ENCODE data around the gene SMIM7. TPM values are rescaled to one million over a fixed set of nuclear protein-coding genes. Genes with fewer than 3 reads are reported as not detected.

The SMIM7 gene
- total RNA-seq, 2 donors from 2014 or later, result 40.5 to 96.2 TPM

DNA sequence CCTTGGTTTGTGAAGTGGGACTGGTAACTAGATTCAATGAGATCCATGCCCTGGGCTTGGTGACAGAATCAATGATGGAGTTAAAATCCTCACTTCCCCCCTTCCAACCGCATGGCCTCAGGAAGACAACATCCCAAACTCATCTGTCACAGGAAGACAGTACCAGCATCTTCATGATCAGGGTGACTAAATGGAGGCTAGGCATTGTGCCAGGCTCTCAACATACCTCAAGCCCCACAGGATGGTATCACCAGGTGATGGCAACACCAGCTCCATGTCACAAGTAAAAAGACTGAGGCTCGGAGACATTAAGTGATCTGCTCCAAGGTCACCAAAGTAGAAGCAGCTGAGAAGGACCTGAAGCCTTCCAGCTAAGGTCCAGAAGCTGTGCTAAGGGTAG lies 46.1 kb downstream of the SMIM7 start:
- WGBS, 2 donors, result 69 to 94% methylated on average over 1 to 2 of the region's 2 CpGs
- no peak for TF ChIP-seq POLR2A (IDR thresholded peaks at IDR 0.05)
- no peak for TF ChIP-seq CTCF (IDR thresholded peaks at IDR 0.05)
- no peaks in the 10 kb centered on the region for H3K27me3 ChIP-seq
- no peak for ATAC-seq
- no peaks in the 10 kb centered on the region for H3K36me3 ChIP-seq (replicated peaks in 1 of 2; ENCODE audit: insufficient read depth in 1 of 2, low read depth in 2 of 2)
- DNase-seq, result no peak
- intact Hi-C loops (cut with DNase I), result no loop called here
- no peak overlapping the region for H3K27ac ChIP-seq
- peaks cover 53% of the 10 kb centered on the region for H3K4me1 ChIP-seq
- H3K4me3 ChIP-seq, result no peak overlapping the region
- no peaks in the 10 kb centered on the region for H3K9me3 ChIP-seq

DNA sequence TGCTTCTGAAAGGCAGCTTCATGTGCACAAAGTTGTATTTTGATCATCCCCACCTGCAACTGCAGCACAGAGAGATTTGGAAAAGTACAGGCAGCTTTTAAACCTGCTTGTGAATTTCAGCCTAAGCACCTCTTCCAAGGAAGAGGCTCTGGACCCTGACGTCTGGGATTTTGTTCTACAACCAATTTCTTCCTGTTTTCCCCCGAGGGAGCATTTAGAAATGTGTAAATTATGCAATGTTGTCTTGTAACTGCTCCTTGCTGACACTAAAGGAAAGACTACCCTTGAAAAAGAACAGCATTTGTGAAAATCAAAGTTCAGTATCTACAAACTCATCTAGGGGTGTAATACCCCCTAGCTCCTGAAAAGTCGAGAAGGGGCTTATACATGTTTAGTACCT lies 47.3 kb downstream of the SMIM7 start:
- peaks cover 61% of the 10 kb centered on the region for H3K4me1 ChIP-seq
- H3K27ac ChIP-seq, result peak overlapping the region; percentile 28 to 57 (median 47)
- H3K4me3 ChIP-seq, result no peak overlapping the region
- intact Hi-C loops (cut with DNase I), result no loop called here
- H3K27me3 ChIP-seq, result no peaks in the 10 kb centered on the region
- ATAC-seq (no peak), DNase-seq (no peak)
- H3K9me3 ChIP-seq, result no peaks in the 10 kb centered on the region
- TF ChIP-seq POLR2A (IDR thresholded peaks at IDR 0.05) (no peak), CTCF (IDR thresholded peaks at IDR 0.05) (no peak)
- WGBS, 2 donors, result 37 to 42% methylated on average over 3 of the region's 3 CpGs
- H3K36me3 ChIP-seq (replicated peaks in 1 of 2; ENCODE audit: insufficient read depth in 1 of 2, low read depth in 2 of 2), result no peaks in the 10 kb centered on the region

DNA sequence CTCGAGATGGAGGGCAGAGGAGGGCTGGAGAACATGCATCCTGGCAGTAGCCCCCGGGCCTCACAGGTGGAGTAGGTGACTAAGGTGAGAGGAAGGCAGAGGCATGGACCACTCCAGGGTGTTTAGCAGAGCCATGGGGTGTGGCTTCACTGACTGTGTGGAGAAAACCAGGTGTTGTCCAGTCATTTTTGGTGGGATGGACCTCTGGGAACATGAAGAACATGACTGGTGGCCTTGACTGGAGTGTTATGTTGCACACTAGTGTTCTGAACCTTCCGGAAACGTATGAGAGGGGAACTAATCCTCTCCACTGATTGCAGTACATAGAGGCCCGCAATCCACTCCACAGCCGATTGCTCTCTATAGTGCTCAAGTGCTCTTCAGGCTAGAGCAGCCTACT lies 48.8 kb downstream of the SMIM7 start:
- 87 to 88% methylated on average over 6 of the region's 6 CpGs for WGBS, 2 donors
- Histone ChIP-seq H3K27ac (peak overlapping the region in 1 of 4 donors; percentile 52), H3K9me3 (no peaks in the 10 kb centered on the region), H3K4me3 (no peak overlapping the region), H3K36me3 (replicated peaks in 1 of 2; ENCODE audit: insufficient read depth in 1 of 2, low read depth in 2 of 2) (no peaks in the 10 kb centered on the region), H3K27me3 (no peaks in the 10 kb centered on the region), H3K4me1 (peaks cover 68% of the 10 kb centered on the region)
- intact Hi-C loops (cut with DNase I), result no loop called here
- DNase-seq (no peak), ATAC-seq (no peak)
- TF ChIP-seq POLR2A (IDR thresholded peaks at IDR 0.05) (no peak), CTCF (IDR thresholded peaks at IDR 0.05) (no peak)

DNA sequence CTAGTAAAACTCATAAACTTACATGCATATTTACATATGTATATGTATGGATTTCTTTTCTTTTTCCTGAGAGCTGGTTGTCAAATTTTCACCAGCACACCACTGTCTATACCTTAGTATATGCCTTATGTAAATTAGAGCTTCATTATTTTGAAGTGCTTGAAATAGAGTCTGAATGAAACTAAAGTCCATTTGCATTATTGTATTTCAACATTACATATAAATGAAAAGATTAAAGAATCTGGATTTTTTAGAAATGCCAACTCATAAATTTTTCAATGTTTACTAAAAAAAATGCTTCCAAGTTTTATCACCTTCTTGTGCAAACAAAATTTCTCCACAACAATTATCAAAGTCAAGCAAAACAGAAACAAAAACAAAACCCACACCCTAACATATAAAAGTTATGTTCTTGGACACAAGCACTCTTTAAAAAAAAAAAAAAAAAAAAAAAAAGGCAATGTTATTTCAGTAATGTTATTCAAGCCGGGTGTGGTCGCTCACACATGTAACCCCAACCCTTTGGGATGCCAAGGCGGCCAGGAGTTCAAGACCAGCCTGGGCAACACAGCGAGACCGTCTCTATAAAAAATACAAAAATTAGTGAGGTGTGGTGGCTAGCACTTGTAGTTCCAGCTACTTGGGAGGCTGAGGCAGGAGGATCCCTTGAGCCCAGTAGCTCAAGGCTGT lies 50.3 kb downstream of the SMIM7 start:
- no peak for DNase-seq
- Histone ChIP-seq H3K4me1 (peaks cover 70% of the 10 kb centered on the region), H3K4me3 (no peak overlapping the region), H3K9me3 (no peaks in the 10 kb centered on the region), H3K27ac (peak overlapping the region in 1 of 4 donors; percentile 80), H3K27me3 (no peaks in the 10 kb centered on the region), H3K36me3 (replicated peaks in 1 of 2; ENCODE audit: insufficient read depth in 1 of 2, low read depth in 2 of 2) (no peaks in the 10 kb centered on the region)
- 83% methylated on average over 5 of the region's 5 CpGs for WGBS, 2 donors
- intact Hi-C loops (cut with DNase I), result no loop called here
- ATAC-seq, result no peak
- TF ChIP-seq POLR2A (IDR thresholded peaks at IDR 0.05) (no peak), CTCF (IDR thresholded peaks at IDR 0.05) (no peak)

- peak overlapping the region; percentile 76 to 92 (median 80) for H3K27ac ChIP-seq
- no peak overlapping the region for H3K4me3 ChIP-seq
- intact Hi-C loops (cut with DNase I), result no loop called here
- TF ChIP-seq CTCF (IDR thresholded peaks at IDR 0.05), result no peak
- TF ChIP-seq POLR2A (IDR thresholded peaks at IDR 0.05), result no peak
- H3K27me3 ChIP-seq, result no peaks in the 10 kb centered on the region
- no peaks in the 10 kb centered on the region for H3K9me3 ChIP-seq
- H3K36me3 ChIP-seq (replicated peaks in 1 of 2; ENCODE audit: insufficient read depth in 1 of 2, low read depth in 2 of 2), result no peaks in the 10 kb centered on the region
- WGBS, 2 donors, result 92 to 100% methylated on average over 1 of the region's 1 CpG
- peak; percentile 80 for ATAC-seq
- peaks cover 65% of the 10 kb centered on the region for H3K4me1 ChIP-seq
- peak; percentile 61 to 86 (median 73) for DNase-seq
These were observed 51.6 kb downstream of the SMIM7 start for GRCh38 chr19:16608290-16608739.

All from body of pancreas (tissue), 4 donors.